Central memory CD4-positive, alpha-beta T cell (primary cell): ENCODE results near the gene C16orf78.

Experiments used
- DNase-seq: peaks from one replicate; pipeline ENCODE4 v3.0.0; 2022

Gene C16orf78

DNA sequence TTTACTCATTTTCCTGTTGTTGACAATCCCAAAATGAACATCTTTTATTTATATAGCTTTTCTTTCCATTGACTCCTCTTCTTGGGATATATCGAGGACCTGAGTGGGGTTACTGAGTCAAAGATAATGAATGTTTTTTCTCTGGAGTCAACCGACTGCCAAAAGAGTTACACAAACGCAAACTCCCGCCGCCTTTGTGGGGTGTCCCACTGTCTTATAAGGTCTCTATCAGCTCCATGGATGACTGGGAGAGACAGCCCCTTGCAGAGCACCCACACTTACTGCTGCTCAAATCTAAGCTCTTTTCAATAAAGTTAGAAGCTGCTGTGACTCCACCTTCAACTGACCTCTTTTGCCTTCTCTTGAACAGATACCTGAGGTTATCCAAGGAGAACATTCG, 25.2 kb downstream of the C16orf78 start:
- DNase-seq, result no peak

- DNase-seq, result no peak
Measured at GRCh38 chr16:49399594-49400364, 26.2 kb downstream of the C16orf78 start.

DNA sequence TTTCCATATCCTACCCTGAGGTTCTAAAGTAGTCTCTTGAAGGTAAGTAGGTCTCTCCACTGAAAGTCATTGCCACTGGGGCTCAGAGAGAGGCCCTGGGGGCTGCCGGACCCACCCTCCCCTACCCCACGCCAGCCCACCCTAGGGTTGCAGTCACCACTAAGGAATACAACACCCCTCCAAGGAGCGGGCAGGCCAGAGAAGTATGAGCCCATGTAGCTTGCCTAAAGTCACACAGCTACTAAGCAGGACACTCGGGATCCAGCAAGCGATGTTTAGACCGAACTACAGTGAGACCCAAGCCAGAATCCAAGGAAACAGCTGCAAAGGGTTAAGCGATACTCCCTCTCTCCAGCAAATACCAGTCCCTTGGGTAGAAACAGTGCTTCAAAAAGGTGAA, 27.0 kb downstream of the C16orf78 start:
- DNase-seq, result no peak

- DNase-seq, result no peak
Measured at GRCh38 chr16:49405123-49405522, 31.5 kb downstream of the C16orf78 start.

DNA sequence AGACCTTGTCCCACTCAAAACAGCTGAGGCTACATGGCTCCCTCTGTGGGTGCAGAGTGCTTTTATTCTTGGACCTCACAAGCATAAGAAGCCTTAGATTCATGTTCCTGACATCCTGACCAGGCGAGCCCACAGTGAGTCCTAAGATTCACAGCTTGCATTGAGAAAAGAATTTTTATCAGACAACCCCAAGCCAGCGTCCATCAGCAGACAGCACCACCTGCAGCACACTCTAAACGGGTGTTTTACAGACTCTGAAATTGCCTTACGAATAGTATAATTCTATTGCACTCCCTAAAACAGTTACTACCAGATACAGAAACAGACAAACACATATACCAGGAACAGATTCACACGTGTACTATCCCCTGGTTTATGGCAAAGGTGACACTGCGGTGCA, 31.9 kb downstream of the C16orf78 start:
- DNase-seq, result no peak

GRCh38 chr16:49407873-49408550, 34.4 kb downstream of the C16orf78 start:
- peak; percentile 42 for DNase-seq

DNA sequence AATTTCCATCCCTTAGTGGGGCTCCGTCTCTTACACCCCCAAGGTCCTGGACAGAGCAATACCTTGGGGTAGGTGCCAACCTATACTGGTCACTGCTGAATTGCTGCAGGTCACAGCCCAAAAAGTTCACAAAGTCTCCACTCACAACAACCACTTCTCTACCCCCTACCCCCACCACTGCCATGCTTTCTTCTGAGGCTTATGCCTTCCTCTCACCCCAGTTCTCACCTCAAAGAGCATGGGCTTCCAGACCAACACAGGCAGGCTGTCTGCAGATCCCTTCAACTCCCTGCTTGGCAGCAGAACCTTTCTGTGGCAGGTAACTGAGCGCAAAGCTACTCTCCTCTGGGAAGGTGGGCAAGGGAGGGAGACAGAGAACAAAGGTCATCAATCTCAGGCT, 35.5 kb downstream of the C16orf78 start:
- DNase-seq, result no peak

DNA sequence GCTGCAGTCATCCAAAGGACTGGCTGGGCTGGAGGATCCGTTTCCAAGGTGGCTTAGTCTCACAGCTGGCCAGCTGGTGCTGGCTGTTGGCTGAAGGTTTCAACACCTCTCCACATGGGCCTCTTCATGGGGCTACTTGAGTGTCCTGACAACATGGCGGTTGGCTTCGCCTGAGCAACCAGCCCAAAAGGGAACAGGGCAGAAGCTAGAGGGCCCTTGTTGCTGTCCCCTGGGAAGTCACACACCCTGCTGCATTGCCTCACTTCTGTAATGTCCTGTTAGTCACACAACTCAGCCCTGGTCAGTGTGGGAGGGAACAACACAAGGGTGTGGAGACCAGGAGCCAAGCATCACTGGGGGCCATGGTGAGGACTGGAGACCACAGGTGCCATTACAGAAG, 36.6 kb downstream of the C16orf78 start:
- DNase-seq, result no peak

- no peak for DNase-seq
Measured at GRCh38 chr16:49411121-49411970, 37.7 kb downstream of the C16orf78 start.

DNA sequence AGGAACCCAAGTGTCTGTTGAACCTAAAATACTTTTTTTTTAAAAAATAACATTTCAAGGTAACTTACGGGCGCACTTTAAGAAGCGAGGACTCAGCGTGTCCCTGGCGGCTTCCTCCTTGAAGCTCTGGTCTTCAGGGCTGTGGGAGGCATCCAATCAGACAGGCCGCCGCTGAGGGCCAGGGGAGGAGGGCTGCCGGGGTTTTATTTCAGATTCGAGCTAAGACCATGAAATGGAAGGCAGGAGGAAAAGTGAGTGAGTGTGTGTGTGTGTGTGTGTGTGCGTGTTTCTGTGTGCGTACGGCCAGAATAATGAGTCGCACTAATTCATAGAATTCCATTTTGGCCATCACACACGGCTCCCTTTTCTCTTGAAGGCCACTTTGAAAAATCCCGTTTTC, 41.1 kb downstream of the C16orf78 start:
- DNase-seq, result no peak

DNA sequence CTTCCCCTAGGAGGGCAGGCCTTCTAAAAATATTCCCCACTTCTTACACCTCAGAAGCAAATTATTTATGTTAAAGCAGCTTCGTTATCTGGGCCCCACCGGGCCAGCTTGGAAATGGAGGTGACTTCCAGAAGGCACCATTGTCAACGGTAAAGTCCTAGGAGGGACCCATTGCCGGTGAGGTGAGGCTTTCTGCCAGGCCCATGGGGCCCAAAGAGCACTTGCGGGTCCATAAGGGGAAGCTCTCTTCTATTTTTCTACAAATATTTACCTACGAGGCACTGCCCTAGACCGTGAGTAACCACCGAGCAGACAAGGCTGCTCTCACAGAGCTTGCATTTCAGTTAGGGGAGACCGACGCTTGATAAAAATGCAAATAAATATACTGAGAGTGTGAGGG, 41.5 kb downstream of the C16orf78 start:
- no peak for DNase-seq

DNA sequence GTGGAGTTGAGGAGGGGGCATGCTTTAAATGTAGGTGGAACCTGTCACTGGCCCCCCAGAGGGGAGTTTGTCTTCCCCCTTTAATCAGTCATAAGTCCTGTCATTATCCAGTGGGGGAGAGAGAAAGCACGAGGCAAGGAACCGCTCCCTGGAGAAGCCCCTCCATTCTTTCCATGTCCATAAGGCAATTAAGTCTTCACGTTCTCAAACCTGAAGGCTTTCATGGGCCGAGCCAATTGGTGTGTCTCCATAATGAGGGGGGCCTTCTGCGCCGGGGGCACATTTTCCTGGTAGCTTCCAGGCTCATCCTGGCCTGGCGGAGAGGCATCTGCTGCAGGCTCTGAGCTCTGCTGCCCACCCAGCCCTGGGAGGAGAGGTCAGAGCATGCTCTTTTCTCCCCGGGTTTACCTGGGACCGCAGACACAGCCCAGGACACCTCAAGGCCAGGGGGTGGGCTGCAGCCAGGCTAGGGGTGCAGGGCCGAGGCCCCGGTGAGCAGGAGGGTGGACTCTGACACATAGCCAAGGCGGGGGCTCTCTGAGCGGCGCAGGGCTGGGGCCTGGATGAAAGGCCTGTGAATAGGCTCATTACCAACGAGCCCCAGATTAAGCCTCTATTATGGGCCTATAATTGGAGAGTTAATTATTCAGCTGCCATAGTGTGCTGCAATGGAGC, 42.5 kb downstream of the C16orf78 start:
- DNase-seq, result no peak

DNA sequence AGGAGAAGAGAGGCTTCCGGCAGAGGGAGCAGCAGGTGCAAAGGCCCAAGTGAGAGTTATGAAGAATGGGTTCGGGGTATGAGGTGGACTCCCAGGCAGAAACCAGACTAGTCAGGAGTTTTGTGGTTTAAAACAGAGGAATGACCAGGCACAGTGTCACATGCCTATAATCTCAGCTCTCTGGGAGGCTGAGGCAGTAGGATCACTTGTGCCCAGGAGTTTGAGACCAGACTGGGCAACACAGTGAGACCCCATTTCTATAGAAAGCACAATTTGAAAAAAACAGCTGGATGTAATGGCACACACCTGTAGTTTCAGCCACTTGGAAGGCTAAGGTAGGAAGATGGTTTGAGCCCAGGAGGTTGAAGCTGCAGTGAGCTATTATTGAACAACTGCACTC, 43.8 kb downstream of the C16orf78 start:
- no peak for DNase-seq

- DNase-seq, result no peak
Measured at GRCh38 chr16:49419006-49419405, 45.4 kb downstream of the C16orf78 start.

DNA sequence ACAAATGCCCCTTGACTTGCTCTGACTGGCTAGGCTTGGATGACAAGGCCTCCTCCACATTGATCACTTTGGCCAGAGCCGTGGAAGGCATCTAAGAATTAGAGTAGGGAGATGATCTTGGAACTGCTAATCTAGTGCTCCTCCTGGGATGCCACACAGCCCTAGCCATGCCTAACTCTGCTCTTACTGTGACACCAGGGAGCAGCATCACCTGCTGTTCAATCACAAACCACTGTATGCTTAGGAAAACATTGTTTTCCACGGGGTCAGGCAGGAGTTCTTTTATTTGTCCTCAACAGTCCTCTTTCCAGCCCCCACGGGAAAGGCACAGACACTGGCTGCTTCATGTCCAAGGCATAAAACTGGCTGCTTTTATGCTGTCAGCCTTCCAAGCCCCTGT, 46.3 kb downstream of the C16orf78 start:
- DNase-seq, result no peak

GRCh38 chr16:49422896-49423295, 49.3 kb downstream of the C16orf78 start:
- DNase-seq, result no peak

DNA sequence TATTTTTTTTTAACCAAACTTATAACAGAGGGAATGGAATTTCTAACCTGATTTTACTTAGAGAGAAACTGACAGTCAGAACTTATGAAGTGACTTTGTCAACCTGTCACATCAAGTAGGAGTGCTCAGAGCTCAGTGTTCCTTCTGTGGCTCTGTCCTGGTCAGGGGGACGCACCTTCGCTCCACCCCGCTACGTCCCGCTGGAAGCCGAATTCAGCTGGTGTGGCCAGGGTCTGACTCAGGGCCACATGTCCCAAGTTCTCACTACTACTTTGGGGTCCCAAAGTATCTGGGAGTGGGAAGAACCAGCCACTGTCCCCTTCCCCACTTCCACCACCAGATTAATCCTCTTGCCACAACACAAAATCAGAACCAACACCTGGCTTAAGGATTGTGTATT, 51.4 kb downstream of the C16orf78 start:
- no peak for DNase-seq

DNA sequence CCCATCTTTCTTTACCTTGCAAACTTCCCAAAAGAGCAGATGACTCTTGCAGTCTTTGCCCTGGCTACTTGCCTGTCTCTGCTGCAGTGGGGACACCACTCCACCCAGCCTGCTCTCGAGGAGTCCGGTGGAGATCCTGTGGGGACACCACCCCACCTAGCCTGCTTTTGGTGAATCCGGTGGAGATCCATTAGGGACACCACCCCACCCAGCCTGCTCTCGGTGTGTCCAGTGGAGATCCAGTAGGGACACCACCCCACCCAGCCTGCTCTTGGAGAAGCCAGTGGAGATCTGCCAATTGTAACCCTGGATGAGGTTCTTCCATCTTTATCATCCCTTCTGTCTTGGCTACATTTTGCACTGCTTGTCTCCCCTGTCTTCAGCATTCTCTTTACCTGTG, 54.2 kb downstream of the C16orf78 start:
- DNase-seq, result no peak

- DNase-seq, result no peak
Measured at GRCh38 chr16:49428808-49429207, 55.2 kb downstream of the C16orf78 start.

- DNase-seq, result no peak
Measured at GRCh38 chr16:49431040-49431439, 57.4 kb downstream of the C16orf78 start.

DNA sequence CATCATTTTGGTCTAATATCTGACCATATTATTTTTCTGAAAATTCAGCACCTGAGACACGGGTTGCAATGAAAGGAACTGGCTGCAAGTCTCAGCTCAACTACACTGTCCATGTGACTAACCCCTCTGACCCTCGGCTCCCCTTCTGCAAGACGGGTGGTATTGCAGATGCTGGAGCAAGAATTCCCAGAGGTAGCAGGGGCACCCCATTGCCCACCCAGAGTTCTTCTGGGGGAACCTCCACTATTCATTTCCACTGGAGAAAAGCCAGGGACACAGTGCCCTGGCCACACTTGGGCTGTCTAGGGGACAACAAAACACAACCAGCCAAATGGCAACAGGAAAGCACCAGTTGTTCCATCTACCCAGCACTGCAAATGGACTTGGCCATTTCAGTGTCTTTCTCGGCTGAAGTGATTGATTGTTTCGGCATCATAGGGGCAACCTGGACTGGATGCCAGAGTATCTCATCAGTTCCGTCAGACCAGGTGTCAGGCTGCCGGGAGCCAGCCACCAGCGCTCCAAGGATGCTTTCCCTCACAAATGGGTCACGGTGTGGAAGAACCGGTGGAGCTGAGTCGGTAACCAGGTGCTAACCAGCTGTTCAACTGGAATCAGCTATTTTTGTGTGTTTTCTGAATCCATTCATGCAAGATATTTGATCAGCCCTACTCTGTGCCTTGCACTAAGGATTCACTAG, 58.1 kb downstream of the C16orf78 start:
- no peak for DNase-seq

- DNase-seq, result no peak
Measured at GRCh38 chr16:49434733-49435132, 61.1 kb downstream of the C16orf78 start.
